Endodermal cell (in vitro differentiated cells): ENCODE measurements around the gene VSTM4. TPM values are rescaled to one million over a fixed set of nuclear protein-coding genes. Genes with fewer than 3 reads are reported as not detected.

Source experiments
- DNase-seq: peaks from one replicate; pipeline ENCODE4 v3.0.0-alpha.2; 2017
- H3K27ac ChIP-seq: 2 replicates; pipeline ENCODE4 v1.5.1; 2013; ENCODE audit warnings: mild to moderate bottlenecking, low read depth, low read length, moderate library complexity
- H3K27me3 ChIP-seq: 2 replicates; pipeline ENCODE4 v1.6.1; 2013; ENCODE audit warnings: mild to moderate bottlenecking, low read length, moderate library complexity; ENCODE audit not compliant: insufficient read depth, control insufficient read depth, poor library complexity, severe bottlenecking
- H3K36me3 ChIP-seq: 2 replicates; pipeline ENCODE4 v1.7.0; 2013; ENCODE audit warnings: mild to moderate bottlenecking, low read length, moderate library complexity; ENCODE audit not compliant: control insufficient read depth, insufficient read depth
- H3K4me1 ChIP-seq: one replicate; pipeline ENCODE4 v1.7.0; 2013; ENCODE audit warnings: low read length; ENCODE audit not compliant: control insufficient read depth, insufficient read depth
- H3K4me3 ChIP-seq: 2 replicates; pipeline ENCODE4 v1.5.1; 2013; ENCODE audit warnings: mild to moderate bottlenecking, low read length, moderate library complexity
- H3K9ac ChIP-seq: 2 replicates; pipeline ENCODE4 v1.6.1; 2013; ENCODE audit warnings: mild to moderate bottlenecking, low read length, moderate library complexity; ENCODE audit not compliant: poor library complexity, severe bottlenecking; ENCODE audit errors: extremely low read depth
- H3K9me3 ChIP-seq: 2 replicates; pipeline ENCODE4 v1.6.1; 2013; ENCODE audit warnings: mild to moderate bottlenecking, low read length, moderate library complexity; ENCODE audit not compliant: control insufficient read depth
- H3K27ac Mint-ChIP-seq: 2 replicates; pipeline ENCODE4 v1.8.0; 2020; ENCODE audit warnings: mixed read lengths
- H3K27me3 Mint-ChIP-seq: 2 replicates; pipeline ENCODE4 v1.8.0; 2021; ENCODE audit warnings: mild to moderate bottlenecking, mixed read lengths; ENCODE audit not compliant: insufficient read depth
- H3K36me3 Mint-ChIP-seq: 2 replicates; pipeline ENCODE4 v1.8.0; 2020; ENCODE audit warnings: low read depth, mixed read lengths
- H3K4me1 Mint-ChIP-seq: 2 replicates; pipeline ENCODE4 v1.8.0; 2020; ENCODE audit warnings: mixed read lengths
- H3K4me3 Mint-ChIP-seq: 2 replicates; pipeline ENCODE4 v1.8.0; 2020; ENCODE audit warnings: mild to moderate bottlenecking, moderate library complexity, mixed read lengths
- H3K9me3 Mint-ChIP-seq: 2 replicates; pipeline ENCODE4 v1.8.0; 2020; ENCODE audit warnings: mild to moderate bottlenecking, mixed read lengths
- CTCF ChIP-seq: fragments of 200-600 bp; sonication (generic); conservative IDR thresholded peaks from 2 replicates; pipeline ENCODE4 v1.5.0; 2021; ENCODE audit warnings: antibody characterized with exemption, mild to moderate bottlenecking
- WGBS, 2 experiments: methylation state at CpG; one replicate each; pipeline versions ENCODE4 v1.1.5 to v1.1.7; 2013; ENCODE audit warnings: missing lambda C conversion rate in 2 of 2, mixed read lengths in 1 of 2; ENCODE audit not compliant: insufficient coverage in 1 of 2, insufficient read length in 1 of 2; 5-methylcytosine and 5-hydroxymethylcytosine counted together
- total RNA-seq, 2 donors: library from RNA; stranded (reverse); fragmentation: NEBNext Ultra II Directional in 1 of 2; extraction: Animal tissue kit (Norgen Biotek cat#: 25700) in 1 of 2; gene quantifications; 2 replicates in 1 of 2; 3 replicates in 1 of 2; pipeline ENCODE4 v1.2.1, GENCODE V29; 2021

The VSTM4 gene
- total RNA-seq, 2 donors from 2014 or later: 0.51 to 0.77 TPM

GRCh38 chr10:49086889-49087288, 28.4 kb downstream of the VSTM4 start:
- H3K4me3 ChIP-seq: no peak overlapping the region
- Mint-ChIP-seq H3K36me3 (no peaks in the 10 kb centered on the region), H3K9me3 (peaks cover 13% of the 10 kb centered on the region), H3K27ac (no peak overlapping the region), H3K4me1 (peaks cover 12% of the 10 kb centered on the region), H3K27me3 (peaks cover 6% of the 10 kb centered on the region), H3K4me3 (no peak overlapping the region)
- TF ChIP-seq CTCF: no peak
- H3K27ac ChIP-seq: no peak overlapping the region
- no peaks in the 10 kb centered on the region for H3K27me3 ChIP-seq
- H3K9me3 ChIP-seq: peaks cover 19% of the 10 kb centered on the region
- H3K4me1 ChIP-seq: no peaks in the 10 kb centered on the region
- DNase-seq: no peak
- 85 to 95% methylated on average over 3 of the region's 3 CpGs for WGBS, 2 experiments
- no peaks in the 10 kb centered on the region for H3K36me3 ChIP-seq
- no peak overlapping the region for H3K9ac ChIP-seq

DNA sequence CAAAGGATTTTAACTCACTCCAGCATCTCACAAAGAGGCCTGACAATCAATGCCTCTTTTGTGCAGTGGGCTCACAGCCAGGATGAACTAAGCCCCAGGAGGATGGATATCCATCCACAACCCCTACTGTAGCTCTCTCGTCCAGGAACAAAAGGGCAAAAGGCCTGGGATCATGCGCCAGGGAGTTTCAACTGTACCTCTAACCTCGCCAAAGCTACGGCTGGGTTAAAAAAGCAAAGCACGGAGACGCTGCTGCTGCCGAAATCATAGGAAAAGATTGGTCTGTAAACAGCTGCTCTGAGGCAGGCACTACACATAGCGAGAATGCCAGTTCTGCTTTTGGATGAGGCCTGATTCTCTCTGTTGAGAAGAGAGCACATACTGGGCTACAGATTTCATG, 32.1 kb downstream of the VSTM4 start:
- Histone ChIP-seq H3K36me3 (no peaks in the 10 kb centered on the region), H3K27ac (peak overlapping the region; percentile 3), H3K27me3 (peaks cover 8% of the 10 kb centered on the region), H3K4me1 (no peaks in the 10 kb centered on the region), H3K9ac (no peak overlapping the region), H3K9me3 (peaks cover 19% of the 10 kb centered on the region), H3K4me3 (no peak overlapping the region)
- Mint-ChIP-seq H3K4me1 (peaks cover 7% of the 10 kb centered on the region), H3K36me3 (no peaks in the 10 kb centered on the region), H3K27me3 (peaks cover 12% of the 10 kb centered on the region), H3K4me3 (no peak overlapping the region), H3K9me3 (peaks cover 13% of the 10 kb centered on the region), H3K27ac (no peak overlapping the region)
- 78 to 91% methylated on average over 5 to 8 of the region's 8 CpGs for WGBS, 2 experiments
- no peak for TF ChIP-seq CTCF
- DNase-seq: peak; percentile 28

DNA sequence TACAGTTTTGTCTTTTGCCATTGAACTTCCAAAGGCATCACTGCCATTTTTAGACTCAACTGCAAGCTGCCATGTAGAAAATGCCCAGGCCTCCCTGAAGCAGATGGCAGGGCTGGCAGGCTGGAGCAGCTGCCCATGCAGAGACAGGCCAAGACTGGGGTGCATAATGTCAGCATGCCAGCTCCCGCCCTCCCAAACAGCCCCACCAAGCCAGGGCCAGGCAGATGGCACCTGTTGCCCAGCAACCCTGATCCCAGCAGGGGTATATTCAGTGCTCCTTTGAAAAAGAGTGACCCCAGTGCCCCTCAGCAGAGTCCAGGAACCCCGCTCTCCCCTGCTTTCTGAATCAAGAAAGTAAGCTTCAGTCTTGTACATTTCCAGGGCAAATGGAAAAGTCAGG, 32.6 kb downstream of the VSTM4 start:
- peaks cover 8% of the 10 kb centered on the region for H3K27me3 ChIP-seq
- H3K4me3 Mint-ChIP-seq: no peak overlapping the region

More for the DNA sequence above, 32.6 kb downstream of the VSTM4 start:
- Histone ChIP-seq H3K36me3 (no peaks in the 10 kb centered on the region), H3K9ac (no peak overlapping the region), H3K9me3 (peaks cover 19% of the 10 kb centered on the region), H3K27ac (no peak overlapping the region), H3K4me1 (no peaks in the 10 kb centered on the region), H3K4me3 (no peak overlapping the region)
- peaks cover 7% of the 10 kb centered on the region for H3K4me1 Mint-ChIP-seq
- TF ChIP-seq CTCF: no peak
- 79 to 81% methylated on average over 2 of the region's 2 CpGs for WGBS, 2 experiments
- no peak for DNase-seq
- peaks cover 12% of the 10 kb centered on the region for H3K27me3 Mint-ChIP-seq
- H3K36me3 Mint-ChIP-seq: no peaks in the 10 kb centered on the region
- H3K9me3 Mint-ChIP-seq: peaks cover 13% of the 10 kb centered on the region
- H3K27ac Mint-ChIP-seq: no peak overlapping the region
